ENCODE results near the gene ORM2.
"Not testable (repeated sequence)": the region's sequence is repeated elsewhere in the genome, so short reads cannot be mapped to it uniquely, and the experiment has no call there.

ORM2 gene

GRCh38 chr9:114315723-114316363, 13.8 kb upstream of the ORM2 start:
- DNase-seq = no peak

DNA sequence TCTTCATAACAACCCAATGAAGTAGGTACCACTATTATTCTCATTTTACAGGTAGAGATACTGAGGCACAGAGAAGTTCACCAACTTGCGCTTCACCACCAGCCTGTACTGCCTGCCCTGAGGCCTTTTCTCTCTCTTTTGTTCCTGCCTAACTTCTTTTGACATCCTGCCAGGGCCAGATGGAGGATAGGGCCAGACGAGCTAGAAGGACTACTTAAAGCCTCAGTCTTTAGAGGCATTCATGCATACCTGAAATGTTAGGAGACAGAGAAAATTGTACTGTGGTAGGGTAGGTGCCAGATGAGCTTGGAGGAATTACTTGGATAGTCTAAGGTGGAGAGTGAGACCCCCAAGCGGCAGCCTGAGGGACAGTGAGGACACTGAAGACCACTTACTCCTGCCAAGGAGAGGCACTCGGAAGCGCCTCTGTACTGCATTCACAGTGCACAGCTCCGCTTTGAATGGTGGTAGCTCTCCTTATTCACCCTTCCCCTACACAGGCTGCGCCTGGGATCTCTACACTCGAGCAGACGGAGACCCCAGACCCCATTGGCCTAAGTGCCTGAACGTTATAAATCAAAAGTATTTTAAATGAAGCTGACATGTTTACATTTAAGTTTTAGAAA, 13.0 kb upstream of the ORM2 start:
- DNase-seq = peak; percentile 95

DNA sequence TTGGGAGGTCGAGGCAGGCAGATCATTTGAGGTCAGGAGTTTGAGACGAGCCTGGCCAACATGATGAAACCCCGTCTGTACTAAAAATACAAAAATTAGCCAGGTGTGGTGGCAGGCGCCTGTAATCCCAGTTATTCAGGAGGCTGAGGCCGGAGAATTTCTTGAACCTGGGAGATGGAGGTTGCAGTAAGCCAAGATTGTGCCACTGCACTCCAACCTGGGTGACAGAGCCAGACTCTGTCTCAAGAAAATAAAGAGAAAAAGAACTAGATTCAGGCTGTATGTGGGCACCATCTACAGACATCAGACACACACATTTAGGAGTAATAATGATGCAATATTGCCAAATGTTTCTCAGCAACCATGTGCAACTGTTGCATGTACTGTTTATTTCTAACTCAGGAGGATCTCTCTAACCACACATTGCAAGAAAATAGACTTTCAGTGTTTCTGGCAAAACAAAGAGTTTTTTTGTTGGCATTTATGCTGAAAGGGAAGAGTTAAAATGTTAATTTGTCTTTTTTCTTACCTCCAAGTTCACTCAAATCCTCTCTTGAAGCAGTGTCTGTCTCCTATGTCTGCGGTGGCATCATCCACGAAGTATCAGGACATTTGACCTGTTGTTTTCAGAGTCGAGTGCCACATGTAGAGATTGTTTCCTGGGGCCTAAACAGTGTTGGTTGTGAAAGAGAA, 11.9 kb upstream of the ORM2 start:
- DNase-seq = no peak

GRCh38 chr9:114318416-114318815, 11.3 kb upstream of the ORM2 start:
- DNase-seq = no peak

- DNase-seq = no peak
Observed at GRCh38 chr9:114319147-114319546, 10.5 kb upstream of the ORM2 start.

DNA sequence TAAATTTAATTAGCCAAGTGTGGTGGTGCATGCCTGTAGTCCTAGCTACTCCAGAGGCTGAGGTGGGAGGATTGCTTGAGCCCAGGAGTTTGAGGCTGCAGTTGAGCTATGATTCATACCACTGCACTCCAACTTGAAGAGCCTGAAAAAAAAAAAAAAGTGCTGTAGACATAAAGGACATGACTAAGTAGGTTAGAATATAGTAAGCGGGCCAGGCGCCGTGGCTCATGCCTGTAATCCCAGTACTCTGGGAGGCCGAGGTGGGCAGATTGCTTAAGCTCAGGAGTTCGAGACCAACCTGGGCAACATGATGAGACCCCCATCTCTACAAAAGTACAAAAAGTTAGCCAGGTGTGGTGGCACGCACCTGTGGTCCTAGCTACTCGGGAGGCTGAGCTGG, 9.0 kb upstream of the ORM2 start:
- DNase-seq = not testable (repeated sequence)

DNA sequence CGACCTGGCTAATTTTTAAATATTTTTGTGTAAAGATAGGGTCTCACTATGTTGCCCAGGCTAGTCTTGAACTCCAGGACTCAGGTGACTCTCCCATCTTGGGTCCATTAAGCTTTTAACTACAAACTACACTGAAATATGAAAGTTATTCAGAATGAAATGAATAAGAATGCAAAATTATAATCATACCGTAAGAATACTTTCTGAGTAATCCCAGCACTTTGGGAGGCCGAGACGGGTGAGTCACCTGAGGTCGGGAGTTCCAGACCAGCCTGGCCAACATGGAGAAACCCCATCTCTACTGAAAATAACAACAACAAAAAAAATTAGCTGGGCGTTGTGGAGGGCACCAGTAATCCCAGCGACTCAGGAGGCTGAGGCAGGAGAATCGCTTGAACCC, 7.9 kb upstream of the ORM2 start:
- no peak for DNase-seq

DNA sequence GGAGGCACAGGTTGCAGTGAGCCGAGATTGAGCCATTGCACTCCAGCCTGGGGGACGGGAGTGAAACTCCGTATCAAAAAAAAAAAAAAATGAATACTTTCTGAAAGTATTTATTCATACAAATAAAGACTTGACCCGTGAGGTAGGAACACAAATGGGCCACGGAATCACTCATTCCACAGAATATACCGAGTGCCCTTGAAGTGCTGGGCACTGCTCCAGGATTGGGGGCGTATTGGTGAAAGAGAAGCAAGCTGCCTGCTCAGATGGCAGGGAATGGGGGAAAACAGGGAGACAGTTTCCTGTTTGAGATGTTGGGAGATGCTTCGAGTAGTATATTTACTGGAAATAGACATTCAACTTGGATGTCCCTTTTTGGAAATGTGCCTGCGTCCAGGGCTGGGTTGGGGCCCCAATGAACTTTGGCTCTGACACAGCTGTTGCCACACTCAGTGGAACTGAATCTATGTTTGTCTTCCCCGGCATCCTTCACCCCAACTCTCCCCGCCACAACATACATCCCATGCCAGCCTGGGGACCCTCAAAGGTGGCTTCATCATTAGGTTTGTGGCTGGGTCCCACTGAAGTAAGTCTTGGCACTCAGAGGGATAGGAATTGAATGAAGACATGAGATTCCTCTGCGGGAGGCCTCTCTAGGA, 7.4 kb upstream of the ORM2 start:
- not testable (repeated sequence) for DNase-seq

GRCh38 chr9:114322831-114323531, 6.7 kb upstream of the ORM2 start, which contains the start of gene ORM1:
Gene ORM1, plus strand, starts transcription at chr9:114323098. Its CDS starts 36 bp downstream, at chr9:114323134.
- not testable (repeated sequence) for DNase-seq

GRCh38 chr9:114323849-114324248, 5.8 kb upstream of the ORM2 start:
- DNase-seq = not testable (repeated sequence)

DNA sequence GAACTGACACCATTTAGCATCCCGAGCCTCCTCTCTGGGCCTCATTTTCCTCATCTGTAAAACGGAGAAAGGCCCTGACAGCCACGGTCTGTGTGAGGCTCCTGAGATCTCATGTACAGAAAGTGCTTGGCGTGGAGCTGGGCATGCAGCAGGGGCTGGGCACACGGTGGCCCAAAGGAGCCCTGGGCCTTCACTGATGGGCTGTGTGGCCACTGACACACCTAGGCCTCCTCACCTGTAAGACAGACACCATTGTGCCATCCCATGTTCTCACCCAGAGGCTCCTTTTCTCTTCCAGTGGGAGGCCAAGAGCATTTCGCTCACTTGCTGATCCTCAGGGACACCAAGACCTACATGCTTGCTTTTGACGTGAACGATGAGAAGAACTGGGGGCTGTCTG, 5.2 kb upstream of the ORM2 start:
- no peak for DNase-seq

GRCh38 chr9:114324965-114325364, 4.7 kb upstream of the ORM2 start:
- DNase-seq = not testable (repeated sequence)

- DNase-seq = not testable (repeated sequence)
Observed at GRCh38 chr9:114325684-114326254, 3.9 kb upstream of the ORM2 start.

GRCh38 chr9:114327749-114328148, 1.9 kb upstream of the ORM2 start:
- no peak for DNase-seq

GRCh38 chr9:114328357-114328820, 1.3 kb upstream of the ORM2 start:
- DNase-seq = not testable (repeated sequence)

GRCh38 chr9:114328937-114329624, 588 bp upstream of the ORM2 start:
- not testable (repeated sequence) for DNase-seq

DNA sequence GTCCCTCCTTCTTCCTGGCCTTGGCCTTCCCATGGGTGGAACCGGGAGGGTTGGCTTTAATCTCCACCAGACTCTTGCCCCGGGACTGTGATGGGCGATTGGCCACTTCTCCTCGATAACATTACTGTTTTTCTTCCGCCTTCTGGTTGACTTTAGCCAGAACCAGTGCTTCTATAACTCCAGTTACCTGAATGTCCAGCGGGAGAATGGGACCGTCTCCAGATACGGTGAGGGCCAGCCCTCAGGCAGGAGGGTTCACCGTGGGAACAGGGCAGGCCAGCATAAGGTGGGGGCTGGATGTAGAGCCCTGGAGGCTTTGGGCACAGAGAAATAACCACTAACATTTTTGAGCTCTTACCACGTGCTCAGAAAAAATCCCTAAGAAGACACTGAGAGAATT, 967 bp downstream of the ORM2 start:
- no peak for DNase-seq

DNA sequence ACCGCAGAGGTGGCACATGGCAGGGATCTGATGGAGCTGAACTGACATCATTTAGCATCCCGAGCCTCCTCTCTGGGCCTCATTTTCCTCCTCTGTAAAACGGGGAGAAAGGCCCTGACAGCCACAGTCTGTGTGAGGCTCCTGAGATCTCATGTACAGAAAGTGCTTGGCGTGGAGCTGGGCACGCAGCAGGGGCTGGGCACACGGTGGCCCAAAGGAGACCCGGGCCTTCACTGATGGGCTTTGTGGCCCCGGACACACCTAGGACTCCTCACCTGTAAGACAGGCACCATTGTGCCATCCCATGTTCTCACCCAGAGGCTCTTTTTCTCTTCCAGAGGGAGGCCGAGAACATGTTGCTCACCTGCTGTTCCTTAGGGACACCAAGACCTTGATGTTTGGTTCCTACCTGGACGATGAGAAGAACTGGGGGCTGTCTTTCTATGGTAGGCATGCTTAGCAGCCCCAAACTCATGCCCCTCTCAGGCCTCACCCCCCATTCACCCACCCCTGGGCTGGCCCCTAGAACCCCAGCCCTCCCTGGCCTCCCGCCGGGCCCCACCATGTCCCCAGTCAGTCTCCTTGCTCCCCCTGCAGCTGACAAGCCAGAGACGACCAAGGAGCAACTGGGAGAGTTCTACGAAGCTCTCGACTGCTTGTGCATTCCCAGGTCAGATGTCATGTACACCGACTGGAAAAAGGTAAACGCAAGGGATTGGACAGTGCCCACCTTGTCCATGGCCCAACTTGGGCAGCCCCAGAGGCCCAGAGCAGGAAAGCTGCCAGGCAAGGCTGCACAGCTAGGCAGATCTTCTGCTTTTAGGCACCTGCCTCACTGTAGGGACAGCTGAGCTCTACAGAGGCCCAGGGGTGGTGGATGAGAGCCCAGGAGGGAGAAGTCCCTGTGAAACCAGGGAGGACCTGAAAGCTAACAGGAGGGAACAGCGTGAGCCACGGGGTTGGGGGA, 1.8 kb downstream of the ORM2 start:
- DNase-seq = not testable (repeated sequence)

DNA sequence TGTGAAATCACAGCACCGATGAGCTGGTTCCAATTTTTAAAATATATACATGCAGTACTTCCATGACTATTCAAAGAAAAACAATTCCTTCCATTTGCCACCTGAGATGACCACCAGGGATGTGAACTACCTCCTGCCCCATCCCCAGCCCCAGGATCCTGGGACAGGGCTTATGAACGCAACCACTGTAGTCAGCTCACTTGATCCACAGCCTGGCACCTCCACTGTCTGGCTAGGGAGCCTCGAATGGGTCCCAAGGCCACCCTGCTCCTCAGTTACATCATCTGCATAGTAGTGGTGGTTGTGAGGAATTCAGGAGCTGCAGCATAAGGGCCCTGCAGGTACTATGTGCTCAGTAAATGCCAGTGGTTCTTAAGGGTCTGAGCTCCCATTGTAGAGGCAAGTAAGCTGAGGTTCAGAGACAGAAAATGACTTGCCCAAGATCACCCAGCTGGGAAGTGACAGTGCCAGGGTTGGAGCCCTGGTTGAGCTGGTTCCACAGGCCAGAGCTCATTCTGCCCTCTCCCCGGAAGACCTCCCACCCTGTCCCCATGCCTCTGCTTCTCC, 2.9 kb downstream of the ORM2 start:
- DNase-seq = not testable (repeated sequence)

DNA sequence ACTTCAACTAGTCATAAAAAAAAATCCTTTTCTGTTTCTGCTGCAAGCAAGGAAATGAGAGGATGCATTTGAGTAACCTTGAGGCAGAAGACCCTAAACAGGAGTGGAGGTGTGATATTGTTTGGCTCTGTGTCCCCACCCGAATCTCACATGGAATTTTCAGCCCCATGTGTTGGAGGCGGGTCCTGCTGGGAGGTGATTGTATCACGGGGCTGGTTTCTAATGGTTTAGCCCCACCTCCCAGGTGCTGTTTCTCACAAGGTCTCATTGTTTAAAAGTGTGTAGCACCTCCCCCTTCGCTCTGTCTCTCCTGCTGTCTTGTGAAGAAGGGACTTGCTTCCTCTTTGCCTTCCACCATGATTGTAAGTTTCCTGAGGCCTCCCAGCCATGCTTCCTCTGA, 4.0 kb downstream of the ORM2 start:
- DNase-seq = not testable (repeated sequence)
